SKM-1 (cell line): ENCODE data around the gene NAP1L4.
"Not testable (repeated sequence)": the region's sequence is repeated elsewhere in the genome, so short reads cannot be mapped to it uniquely, and the experiment has no call there.

Experiments
- DNase-seq: peaks from one replicate; lab custom pipeline; 2025; ENCODE audit not compliant: unreplicated experiment; lab: John Stamatoyannopoulos, UW

The NAP1L4 gene

DNA sequence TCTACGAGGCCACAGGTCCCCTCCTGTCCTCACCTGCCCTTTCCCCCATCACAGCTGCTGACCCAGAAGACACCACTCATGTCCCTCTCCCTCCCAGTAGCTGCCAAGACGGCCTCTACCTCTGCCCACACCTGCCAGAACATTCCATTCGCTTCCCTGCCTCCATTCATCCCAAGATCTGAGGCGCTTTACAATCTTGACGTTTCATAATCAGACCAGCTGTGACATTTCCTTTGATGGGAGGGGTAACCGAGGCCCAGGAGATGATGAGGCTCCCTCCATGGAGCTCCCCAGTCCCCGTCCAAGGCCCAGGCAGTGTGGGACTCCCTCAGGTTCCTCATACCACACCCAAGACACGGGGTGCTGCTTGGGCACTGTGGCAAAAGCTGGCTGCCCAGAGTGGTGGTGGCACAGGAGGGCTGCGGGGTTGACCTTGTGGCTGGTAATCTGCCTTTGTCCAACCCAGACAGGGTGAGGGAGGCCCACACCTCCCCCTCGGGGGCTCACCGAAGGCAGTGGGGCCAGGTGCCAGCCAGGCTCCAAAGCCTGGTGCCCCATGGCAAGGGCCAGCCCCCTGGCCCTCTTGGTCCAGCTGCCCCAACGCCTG is 80.2 kb downstream of the NAP1L4 start:
- DNase-seq: no peak

DNA sequence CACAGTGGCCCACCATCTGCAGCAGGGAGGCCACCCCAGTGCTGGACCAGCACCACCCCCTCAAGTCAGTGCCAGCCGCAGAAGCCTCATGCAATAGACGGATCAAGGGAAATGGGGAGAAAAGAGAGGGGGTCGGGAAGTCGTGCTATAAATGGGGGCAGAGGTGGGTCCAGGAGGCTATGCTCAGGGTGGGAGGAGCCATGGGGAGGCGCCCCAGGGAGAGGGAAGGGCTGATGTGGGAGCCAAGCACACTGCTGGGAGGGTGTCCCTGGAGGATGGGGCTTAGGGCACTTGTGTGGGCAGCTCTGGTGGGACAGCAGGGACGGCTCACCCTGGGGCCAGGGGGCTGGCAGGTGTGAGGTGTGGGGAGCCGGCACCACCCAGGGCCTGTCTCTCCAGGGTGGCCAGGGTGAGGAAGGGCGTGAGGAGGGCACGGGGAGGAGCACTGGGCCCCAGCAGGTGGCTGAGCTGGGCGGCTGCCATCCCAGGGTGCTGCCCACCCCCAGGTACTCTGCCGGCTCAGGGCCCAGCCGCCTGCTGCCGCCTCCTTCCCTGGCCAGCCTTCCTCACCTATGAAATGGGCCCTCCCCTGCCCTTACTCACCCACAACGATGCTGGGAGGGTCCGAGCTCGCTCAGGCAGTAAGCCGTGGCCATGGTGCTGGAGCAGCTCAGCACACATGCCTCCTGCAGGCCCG is 80.9 kb downstream of the NAP1L4 start:
- DNase-seq: no peak

DNA sequence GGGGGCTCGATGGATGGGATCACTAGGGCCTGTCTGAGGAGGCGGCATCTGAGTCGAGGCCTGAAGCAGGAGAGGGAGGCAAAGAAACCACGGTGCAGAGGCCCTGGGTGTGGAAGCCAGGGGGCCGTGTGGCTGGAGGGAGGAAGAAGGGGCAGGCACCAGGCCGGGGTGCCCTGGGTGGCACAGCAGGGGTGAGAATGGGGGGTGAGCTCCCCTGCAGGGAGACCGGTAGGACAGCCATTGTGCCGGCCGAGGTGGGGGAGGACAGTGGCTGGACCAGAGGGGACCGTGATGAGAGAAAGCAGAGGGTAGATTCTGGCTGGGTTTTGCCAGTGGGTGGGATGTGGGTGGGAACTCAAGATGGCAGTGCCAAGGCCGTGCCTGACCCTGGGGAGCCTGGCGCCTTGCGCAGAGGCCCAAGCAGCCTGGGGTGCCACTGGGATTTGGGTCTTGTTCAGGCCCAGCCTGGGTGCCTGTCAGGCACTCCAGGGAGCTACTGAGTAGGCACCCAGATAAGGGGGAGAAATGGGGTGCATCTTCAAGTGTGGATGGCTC is 81.7 kb downstream of the NAP1L4 start:
- DNase-seq: no peak

DNA sequence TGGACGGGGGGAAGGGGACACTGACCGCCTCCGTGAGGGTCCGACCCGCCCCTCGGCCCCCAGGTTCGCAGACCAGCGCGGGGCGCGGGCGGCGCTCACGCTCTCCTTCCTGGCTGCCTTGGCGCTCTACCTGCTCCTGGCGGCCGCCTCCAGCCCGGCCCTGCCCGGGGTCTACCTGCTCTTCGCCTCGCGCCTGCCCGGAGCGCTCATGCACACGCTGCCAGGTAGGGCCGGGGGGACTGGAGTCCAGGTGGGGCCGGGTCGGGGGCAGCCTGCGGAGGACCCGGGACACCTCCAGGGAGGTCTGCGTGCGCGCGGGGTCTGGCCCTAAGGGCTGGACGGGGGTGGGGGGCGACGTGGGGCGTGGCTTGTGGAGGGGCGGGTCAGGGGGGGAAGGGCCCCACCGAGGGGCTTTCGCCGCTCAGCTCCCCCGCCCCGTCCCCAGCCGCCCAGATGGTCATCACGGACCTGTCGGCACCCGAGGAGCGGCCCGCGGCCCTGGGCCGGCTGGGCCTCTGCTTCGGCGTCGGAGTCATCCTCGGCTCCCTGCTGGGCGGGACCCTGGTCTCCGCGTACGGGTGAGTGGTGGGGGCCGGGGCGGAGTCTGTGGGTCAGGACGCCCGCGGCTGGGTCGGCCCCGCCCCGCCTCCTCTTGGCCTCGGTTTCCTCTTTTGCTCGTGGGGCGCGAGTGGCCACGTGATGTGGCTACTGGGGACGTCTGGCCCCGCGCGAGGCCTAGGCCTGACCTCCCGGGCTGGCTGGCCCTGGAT is 82.8 kb downstream of the NAP1L4 start:
- no peak for DNase-seq

DNA sequence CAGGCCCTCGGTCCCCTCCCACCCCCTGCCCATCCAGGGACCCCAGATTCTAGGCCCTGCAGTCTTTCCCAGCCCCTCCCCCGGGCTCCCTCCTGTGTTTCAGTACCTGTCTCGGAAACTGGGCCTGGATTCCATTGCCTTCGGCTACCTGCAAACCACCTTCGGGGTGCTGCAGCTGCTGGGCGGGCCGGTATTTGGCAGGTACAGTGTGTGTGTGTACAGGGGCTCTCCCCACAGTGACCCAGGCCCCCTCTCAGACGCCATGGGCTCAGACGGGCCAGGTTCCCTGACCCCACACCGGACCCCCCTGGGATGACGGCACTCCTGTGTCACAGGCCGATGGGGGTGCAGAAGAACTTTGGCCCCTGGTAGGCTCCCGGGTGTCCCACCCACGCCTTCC is 84.0 kb downstream of the NAP1L4 start:
- DNase-seq: no peak

DNA sequence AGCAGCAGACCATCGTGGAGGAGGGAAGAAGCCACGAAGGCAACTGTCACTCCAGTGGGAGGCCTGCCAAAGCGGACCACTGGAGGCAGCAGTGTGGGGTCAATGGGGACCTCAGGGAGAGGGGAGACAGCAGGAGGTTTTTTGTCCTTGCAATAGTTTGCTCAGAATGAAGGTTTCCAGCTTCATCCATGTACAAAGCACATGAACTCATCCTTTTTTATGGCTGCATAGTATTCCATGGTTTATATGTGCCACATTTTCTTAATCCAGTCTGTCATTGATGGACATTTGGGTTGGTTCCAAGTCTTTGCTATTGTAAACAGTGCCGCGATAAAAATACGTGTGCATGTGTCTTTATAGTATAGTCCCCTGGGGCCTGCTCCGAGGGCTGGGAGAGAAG is 86.8 kb downstream of the NAP1L4 start:
- not testable (repeated sequence) for DNase-seq

DNA sequence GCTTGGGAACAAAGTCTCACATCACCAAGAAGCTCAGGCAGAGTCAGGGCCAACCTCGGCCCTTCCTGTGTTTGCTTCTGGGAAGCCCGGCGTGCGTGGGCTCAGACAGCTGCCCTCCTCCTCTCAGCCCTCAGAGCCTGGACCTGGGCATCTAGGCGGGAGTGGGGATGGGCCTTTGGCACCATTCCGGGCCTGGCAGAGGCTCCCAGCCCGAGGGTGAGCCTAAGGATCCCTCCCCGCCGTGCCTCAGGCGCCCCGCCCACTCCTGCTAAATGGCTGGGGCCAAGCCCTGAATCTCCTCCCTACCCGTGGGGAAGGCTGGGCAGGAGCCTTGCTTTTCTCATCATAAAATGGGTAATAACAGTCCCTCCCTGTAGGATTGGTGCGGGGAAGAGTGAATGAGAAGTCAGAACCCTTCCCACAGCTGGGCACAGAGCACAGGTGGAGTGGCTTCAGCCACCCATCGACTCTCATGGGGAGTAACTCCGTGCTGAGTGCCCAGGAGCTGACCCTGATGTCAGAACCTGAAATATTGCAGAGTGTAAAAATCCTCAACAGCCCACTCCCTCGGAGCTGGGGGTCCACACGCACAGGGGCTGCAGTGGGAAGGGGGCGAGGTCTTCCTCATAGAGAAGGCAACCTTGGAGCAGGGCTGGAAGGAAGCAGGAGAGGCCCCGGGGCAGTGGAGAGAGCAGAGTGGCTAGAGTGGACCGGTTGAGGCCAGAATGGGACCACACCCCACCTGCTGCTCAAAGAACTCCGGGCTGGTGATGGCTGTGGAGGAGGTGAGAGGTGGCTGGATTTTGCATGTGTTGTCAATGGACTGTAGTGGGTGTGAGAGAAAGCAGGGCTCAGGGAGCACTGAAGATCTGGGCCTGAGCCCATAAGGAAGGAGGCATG is 87.7 kb downstream of the NAP1L4 start:
- DNase-seq: no peak

DNA sequence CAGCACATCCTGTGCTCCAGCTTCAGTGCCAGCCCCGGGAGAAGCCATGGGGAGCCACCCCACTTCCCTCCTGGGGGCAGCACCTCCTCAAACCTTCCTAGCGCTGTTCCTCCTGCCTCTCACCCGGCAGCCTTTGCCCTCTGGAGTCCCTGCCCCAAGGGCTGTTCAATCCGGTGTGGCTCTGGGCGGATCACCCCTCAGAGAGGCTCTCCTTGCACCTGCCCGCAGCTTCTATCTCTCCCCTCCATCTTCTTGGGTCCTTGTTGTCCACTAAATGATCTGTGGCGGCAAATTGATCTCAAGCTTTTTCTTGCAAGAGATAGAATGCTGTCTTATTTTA is 88.5 kb downstream of the NAP1L4 start:
- DNase-seq: no peak

DNA sequence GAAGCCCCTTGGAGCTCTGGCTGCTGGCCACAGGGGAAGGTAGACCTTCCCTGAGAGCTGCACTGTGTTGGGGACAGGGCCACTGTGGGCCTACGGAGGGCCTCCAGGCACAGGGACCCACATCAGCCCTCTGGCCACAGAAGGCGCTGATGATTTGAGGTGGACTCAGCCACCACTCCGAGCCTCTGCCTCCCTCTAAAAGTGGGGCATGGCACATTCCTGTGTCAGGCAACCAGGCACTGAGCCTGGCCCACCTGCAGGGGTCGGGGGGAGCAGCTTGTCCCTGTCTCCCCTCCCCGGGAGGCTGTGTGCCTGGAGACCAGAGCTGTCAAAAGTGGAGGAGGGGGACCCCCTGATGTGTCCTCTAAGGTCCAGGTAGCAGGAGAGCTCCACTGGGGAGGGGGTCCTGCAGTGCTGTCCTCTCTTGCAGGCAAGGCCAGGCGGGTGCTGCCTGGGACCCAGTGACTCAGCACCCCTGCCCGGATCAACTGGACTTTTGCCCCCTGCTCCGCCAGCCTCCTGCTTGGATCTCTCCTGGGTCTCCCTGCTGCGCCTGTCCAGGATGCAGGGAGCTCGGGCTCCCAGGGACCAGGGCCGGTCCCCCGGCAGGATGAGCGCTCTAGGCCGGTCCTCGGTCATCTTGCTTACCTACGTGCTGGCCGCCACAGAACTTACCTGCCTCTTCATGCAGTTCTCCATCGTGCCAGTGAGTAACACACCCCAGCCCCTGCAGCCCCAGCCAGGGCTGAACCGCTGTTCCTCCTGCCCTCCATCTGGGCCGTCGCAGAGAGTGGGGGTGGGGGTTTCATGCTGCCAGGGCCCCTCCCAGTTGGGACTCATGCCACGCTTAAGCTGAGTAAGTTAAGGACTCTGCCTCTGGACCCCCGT is 89.1 kb downstream of the NAP1L4 start:
- no peak for DNase-seq

DNA sequence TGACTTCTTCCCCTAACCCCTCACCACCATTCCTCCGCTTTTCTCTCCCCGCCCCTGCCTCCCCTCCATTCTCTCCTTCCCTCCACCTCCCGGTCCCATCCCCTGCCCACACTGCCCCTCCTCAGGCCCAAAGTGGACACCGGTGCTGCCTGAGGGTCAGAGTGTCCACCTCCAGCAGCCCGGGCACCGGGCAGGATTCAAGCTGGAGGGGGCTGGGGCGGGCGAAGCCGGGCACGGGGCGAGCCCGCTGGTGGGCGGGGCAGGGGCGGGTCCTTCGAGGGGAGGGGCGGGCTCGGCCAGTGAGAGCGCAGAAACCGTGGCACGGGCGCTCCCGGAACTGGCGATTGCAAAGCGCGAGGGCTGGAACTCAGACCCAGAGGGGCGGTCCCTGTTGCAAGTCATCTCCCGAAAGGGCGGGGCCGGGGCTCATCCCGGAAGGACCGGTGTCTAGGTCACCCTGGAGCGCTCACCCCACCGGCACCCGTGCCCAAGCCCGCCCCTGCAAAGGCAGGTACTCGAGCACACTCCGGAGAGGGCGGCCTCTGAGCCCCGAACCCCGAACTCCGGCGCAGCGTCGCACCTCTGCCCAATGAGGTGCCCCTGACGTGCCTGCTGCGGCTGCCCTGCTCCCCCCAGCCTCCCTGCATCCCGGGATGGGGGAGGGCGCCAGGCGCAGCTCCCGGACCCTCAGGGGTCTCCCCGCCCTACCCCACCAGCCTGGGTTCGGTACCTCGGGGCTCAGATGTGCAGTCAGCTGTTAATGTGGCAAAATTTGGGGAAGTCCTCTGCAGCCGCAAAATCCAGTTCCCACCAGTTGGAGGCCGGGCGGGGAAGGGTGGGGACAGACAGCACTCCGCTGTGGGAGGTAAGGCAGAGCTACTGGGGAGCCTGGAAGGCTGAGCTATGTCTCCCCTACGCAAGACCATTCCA is 90.0 kb downstream of the NAP1L4 start:
- DNase-seq: peak; percentile 91

DNA sequence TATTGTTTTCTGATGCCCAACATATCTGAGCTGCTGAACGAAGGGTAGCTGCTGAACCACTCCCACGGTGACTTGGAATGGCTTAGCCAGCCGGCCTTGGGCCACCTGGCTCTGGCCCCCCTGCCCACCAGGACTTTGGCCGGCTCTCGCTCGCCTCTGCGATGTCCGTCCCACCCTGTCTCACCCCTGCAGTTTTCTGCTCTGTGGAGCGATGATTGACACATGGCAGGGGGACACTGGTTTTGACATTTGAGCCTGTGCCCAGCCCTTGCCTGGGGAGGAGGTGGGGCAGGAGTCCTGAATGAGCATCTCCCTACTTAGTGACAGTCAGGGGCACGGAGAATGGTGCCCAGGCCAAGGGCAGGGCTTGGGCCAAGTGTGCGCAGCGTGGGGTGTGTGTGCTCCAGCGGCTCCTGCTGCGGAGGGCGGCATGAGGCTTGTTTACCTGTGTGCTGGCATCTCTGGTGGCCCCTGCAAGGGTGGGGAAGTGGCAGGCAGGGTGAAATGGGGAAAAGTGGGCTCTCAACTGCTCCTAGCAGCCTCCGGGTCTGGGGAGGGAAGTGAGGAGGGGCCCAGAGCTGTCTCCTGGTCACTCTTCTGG is 90.8 kb downstream of the NAP1L4 start:
- DNase-seq: no peak

DNA sequence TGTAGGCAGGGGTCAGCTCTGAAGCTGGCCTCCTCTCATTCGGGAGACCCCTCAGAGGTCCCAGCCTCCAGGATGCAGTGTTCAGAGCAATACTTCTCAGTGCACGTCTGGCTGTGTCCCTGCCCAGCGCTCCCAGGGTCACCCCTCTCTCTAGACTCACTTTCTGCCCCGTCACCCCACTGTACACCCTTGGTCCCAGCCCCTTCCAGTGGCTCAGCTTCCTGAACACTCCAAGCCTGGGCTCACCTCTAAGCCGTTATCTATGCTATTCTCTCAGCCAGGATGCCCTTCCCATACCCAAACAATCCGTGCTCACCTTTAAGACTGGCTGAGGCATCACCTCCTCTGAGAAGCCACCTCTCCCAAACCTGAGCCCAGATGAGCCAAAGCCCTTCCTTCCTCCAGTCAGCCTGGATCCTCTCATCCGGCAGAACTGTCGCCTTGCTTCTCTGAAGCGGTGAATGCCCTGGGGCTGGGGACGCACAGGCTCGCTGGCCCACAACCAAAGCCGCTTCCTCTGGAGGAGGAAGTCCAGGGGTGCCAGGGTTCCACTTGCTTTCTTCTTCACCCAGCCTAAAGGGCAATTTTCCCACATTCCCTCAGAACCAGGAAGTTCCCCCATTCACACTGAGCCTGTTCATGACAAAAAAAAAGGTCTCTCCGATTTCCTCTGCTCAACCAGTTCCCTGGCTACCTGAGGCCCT is 92.9 kb downstream of the NAP1L4 start:
- DNase-seq: peak; percentile 22

DNA sequence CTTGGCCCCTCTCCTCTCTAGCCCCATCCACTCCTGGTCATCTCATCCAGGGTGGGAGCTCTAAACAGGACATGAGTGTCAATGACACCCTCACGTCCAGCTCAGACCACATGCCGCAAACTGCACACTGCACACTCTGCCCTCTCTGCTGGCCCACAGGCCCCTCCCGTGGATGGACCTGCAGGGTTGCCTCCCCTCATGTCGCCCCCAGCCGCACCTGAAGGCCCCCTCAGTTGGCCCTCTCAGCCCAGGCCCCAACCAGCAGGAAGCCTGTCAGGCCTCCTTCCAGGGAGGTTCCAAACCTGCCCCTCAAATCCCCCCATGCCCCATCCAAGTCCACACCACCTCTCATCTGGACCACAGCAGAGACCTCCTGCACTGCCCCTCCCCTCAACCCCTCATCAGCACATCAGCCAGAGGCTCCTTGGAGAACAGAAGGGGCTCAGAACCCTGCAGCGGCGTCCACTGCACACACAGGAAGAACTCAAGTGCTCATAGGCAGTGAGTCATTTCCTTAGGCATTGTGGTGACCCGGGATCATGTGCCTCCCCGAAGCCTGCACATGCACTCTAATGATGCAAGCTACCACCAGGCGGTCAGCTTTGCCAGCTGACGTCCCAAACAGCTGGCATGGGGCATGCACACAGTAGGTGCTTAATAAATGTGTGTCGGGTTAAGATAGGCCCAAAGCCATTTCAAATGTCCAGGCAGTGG is 93.6 kb downstream of the NAP1L4 start:
- peak; percentile 85 for DNase-seq

DNA sequence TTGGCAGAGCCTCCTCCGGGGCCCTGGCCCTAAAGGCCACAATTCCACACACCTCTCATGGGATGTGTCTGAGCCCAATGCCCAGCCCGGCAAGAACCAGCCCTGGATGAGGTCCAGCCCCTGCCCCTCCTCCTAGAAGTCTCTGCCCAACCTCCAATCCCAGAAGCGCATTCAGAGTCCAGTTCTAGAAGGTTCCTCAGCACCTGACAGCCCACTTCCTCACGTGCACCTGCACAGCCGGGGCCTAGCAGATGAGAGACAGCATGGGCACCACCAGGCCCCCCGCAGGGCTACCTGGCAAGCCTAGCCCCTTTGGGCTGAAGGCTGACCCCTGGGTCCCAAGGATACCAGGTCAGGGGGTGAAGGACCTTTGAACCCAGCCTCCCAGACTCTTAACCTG is 95.1 kb downstream of the NAP1L4 start:
- no peak for DNase-seq

DNA sequence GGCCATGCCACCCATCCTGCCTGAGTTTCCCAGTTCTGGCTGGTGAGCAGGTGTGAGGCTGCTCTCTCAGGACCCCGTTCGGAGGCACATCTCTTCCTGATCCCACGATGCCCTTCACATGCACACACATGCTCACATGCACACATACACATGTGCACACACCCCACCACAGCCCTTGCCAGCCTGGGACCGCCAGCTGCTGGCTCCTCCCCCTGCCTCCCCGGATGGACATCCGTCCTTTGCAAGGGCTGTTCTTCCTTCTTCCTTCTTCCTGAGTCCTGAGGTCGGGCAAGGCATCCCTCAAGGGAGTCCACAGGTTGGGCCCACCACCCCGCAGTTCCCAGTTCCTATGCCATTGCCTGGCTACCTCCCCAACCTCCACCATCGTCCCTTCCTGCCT is 96.1 kb downstream of the NAP1L4 start:
- no peak for DNase-seq
